Measurements from ENCODE around the gene ITGA8.

ITGA8 gene

DNA sequence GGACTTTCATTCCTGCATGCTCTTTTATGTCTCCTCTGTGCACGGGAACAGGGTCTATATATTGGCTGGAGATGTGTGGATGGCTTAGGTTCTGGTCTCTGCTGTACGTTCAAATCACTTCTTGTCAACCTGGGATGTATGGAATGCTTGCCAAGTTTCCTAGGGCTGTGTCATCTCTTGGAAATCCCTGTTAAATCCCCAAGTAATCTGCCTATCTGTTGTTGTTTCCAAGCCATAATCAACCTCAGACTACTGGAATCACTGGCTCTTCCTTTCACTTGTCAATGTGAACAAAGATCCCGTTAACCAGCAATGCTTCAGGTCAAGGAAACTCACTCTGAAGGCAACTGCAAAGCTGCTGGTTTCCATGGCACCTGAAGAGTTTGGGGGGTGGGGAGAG lies 255.3 kb downstream of the ITGA8 start:
- Histone ChIP-seq H3K9ac (ENCODE audit: insufficient read length, low read depth) (no peak overlapping the region), H3K9me3 (ENCODE audit: insufficient read depth, low read length) (no peaks in the 10 kb centered on the region), H3K27me3 (ENCODE audit: insufficient read depth, insufficient read length) (peaks cover 7% of the 10 kb centered on the region), H3K4me1 (ENCODE audit: insufficient read depth, insufficient read length) (no peaks in the 10 kb centered on the region), H3K4me3 (ENCODE audit: insufficient read length, low read depth) (no peak overlapping the region), H3K36me3 (ENCODE audit: insufficient read depth, insufficient read length, low read length) (no peaks in the 10 kb centered on the region)
- TF ChIP-seq YY1 (IDR thresholded peaks at IDR 0.05; ENCODE audit: insufficient read depth, insufficient read length) (no peak), ZNF274 (IDR thresholded peaks at IDR 0.05; ENCODE audit: low read depth, low read length) (no peak), SUZ12 (IDR thresholded peaks at IDR 0.05; ENCODE audit: extremely low read depth, insufficient read depth, insufficient read length) (no peak)
- DNase-seq (ENCODE audit: low read depth, low spot score) = no peak

All from NT2/D1 (cell line).